Stimulated activated naive CD8-positive, alpha-beta T cell treated with anti-CD3 and anti-CD28 coated beads, Interleukin-15, Interleukin-2, amounts not matched to agents 100 ng/mL and 50 ng/mL, for 24 hours (primary cell): ENCODE measurements around the gene ZNF580.

Experiments
- H3K27ac Mint-ChIP-seq: one replicate; pipeline ENCODE4 v1.8.0; 2021; ENCODE audit warnings: mild to moderate bottlenecking, mixed read lengths
- H3K27me3 Mint-ChIP-seq: one replicate; pipeline ENCODE4 v1.8.0; 2021; ENCODE audit warnings: mixed read lengths
- H3K36me3 Mint-ChIP-seq: one replicate; pipeline ENCODE4 v1.8.0; 2021; ENCODE audit warnings: low read depth, mixed read lengths
- H3K4me1 Mint-ChIP-seq: one replicate; pipeline ENCODE4 v1.8.0; 2021; ENCODE audit warnings: low read depth, mixed read lengths
- H3K4me3 Mint-ChIP-seq: one replicate; pipeline ENCODE4 v1.8.0; 2021; ENCODE audit warnings: mild to moderate bottlenecking, mixed read lengths
- H3K9me3 Mint-ChIP-seq: one replicate; pipeline ENCODE4 v1.8.0; 2021; ENCODE audit warnings: mixed read lengths

The ZNF580 gene

GRCh38 chr19:55654323-55654867 lies 13.6 kb downstream of the ZNF580 start:
- Mint-ChIP-seq H3K4me1 (peaks cover 58% of the 10 kb centered on the region), H3K27me3 (no peaks in the 10 kb centered on the region), H3K36me3 (peaks cover 35% of the 10 kb centered on the region), H3K9me3 (no peaks in the 10 kb centered on the region), H3K27ac (peak overlapping the region; percentile 99), H3K4me3 (peak overlapping the region; percentile 91)

GRCh38 chr19:55654868-55655647 lies 14.3 kb downstream of the ZNF580 start, which contains the start of gene U2AF2:
Gene U2AF2, plus strand, starts transcription at chr19:55655035. Its CDS starts 70 bp downstream, at chr19:55655105.
- Mint-ChIP-seq H3K27me3 (no peaks in the 10 kb centered on the region), H3K4me3 (peak within 1 kb of the TSS; percentile 91), H3K36me3 (peaks cover 40% of the 10 kb centered on the region), H3K4me1 (peaks cover 57% of the 10 kb centered on the region), H3K27ac (peak within 1 kb of the TSS; percentile 99), H3K9me3 (no peaks in the 10 kb centered on the region)

DNA sequence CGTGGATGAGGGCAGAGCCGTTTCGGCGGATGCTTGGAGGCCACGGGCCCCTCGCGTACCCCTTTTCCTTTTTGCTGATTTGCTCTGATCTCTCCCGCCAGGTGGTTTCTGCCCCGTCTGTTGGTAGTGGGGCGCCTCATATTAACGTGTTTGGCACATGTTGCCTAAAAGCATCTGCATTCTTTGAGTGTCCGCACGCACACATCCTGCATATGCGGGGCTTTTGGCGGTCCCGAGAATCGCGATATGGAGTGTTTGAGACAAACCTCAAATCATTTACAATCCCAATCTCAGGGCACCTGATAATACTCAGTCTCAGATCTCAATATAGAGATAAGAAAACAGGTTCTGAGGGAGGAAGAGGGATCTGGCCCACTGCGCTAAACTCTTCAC lies 14.8 kb downstream of the ZNF580 start:
- Mint-ChIP-seq H3K4me1 (peaks cover 52% of the 10 kb centered on the region), H3K9me3 (no peaks in the 10 kb centered on the region), H3K4me3 (peak overlapping the region; percentile 91), H3K27ac (peak overlapping the region; percentile 99), H3K36me3 (peaks cover 43% of the 10 kb centered on the region), H3K27me3 (no peaks in the 10 kb centered on the region)

DNA sequence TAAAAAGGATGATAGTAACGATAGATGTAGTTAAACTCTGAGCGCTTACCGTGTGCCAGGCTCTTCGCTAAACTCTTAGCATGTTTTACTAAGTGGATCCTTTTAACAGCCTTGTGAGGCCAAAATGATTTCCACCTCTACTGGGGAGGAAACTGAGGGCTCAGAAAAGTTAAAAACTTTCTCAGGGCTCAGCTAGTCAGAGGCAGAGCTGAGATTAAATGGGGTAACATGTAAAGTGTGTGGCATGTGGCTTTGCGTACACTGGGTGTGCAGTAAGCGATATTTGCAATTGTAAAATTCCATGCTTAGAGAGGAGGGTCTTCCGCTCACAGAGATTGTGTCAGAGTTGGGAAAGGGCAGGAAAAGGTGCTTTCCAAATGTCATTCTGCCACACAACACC lies 15.8 kb downstream of the ZNF580 start:
- Mint-ChIP-seq H3K36me3 (peaks cover 47% of the 10 kb centered on the region), H3K4me3 (peak overlapping the region; percentile 91), H3K27ac (peak overlapping the region; percentile 99), H3K27me3 (no peaks in the 10 kb centered on the region), H3K9me3 (no peaks in the 10 kb centered on the region), H3K4me1 (peaks cover 48% of the 10 kb centered on the region)

- Mint-ChIP-seq H3K9me3 (no peaks in the 10 kb centered on the region), H3K27ac (peak overlapping the region; percentile 99), H3K27me3 (no peaks in the 10 kb centered on the region), H3K4me3 (peak overlapping the region; percentile 91), H3K36me3 (peaks cover 53% of the 10 kb centered on the region), H3K4me1 (peaks cover 47% of the 10 kb centered on the region)
Measured at GRCh38 chr19:55656988-55657747, 16.4 kb downstream of the ZNF580 start.

- H3K9me3 Mint-ChIP-seq, result no peaks in the 10 kb centered on the region
- H3K4me3 Mint-ChIP-seq, result peak overlapping the region; percentile 91
- peaks cover 60% of the 10 kb centered on the region for H3K4me1 Mint-ChIP-seq
- H3K36me3 Mint-ChIP-seq, result peaks cover 68% of the 10 kb centered on the region
- peak overlapping the region; percentile 99 for H3K27ac Mint-ChIP-seq
- H3K27me3 Mint-ChIP-seq, result no peaks in the 10 kb centered on the region
Measured at GRCh38 chr19:55658846-55659459, 18.2 kb downstream of the ZNF580 start.

DNA sequence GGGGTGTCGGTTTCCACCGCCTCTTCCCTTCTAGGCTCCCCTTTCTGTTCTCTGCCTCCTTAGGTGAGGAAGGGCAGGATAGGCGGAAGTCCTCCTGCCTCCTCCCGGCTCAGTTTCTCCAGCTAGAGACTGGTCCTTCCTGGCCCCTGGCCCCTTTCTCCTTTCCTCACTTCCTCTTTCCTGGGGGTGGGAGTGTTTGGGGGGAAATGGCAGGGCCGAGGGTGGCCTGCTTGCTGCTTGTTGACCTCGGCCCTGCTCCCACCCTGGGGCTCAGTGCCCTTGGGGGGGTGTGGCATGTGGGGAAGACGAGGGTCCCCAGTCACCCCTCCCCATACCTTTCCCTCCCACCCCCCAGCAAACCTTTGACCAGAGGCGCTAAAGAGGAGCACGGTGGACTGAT lies 19.0 kb downstream of the ZNF580 start:
- Mint-ChIP-seq H3K27ac (peak overlapping the region; percentile 99), H3K4me3 (peak overlapping the region; percentile 56), H3K4me1 (peaks cover 57% of the 10 kb centered on the region), H3K27me3 (no peaks in the 10 kb centered on the region), H3K36me3 (peaks cover 77% of the 10 kb centered on the region), H3K9me3 (no peaks in the 10 kb centered on the region)

- H3K36me3 Mint-ChIP-seq, result peaks cover 78% of the 10 kb centered on the region
Measured at GRCh38 chr19:55660404-55660803, 19.6 kb downstream of the ZNF580 start.

DNA sequence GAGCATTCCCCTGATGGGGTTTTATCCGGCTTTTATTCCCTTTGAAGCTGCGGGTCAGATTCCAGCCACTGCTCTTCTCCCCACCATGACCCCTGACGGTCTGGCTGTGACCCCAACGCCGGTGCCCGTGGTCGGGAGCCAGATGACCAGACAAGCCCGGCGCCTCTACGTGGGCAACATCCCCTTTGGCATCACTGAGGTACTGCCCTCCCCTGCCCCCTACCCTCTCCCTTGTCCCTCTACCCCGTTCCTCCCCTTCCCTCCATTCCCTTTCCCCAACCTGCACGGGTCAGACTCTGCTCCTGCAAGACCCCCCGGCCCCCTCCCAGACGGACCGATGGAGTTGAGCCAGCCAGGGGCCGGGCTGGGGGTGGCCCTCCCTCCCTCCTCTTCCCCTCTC lies 20.2 kb downstream of the ZNF580 start:
- no peaks in the 10 kb centered on the region for H3K9me3 Mint-ChIP-seq
- no peaks in the 10 kb centered on the region for H3K27me3 Mint-ChIP-seq
- H3K27ac Mint-ChIP-seq, result no peak overlapping the region
- peaks cover 76% of the 10 kb centered on the region for H3K36me3 Mint-ChIP-seq
- H3K4me3 Mint-ChIP-seq, result no peak overlapping the region
- peaks cover 54% of the 10 kb centered on the region for H3K4me1 Mint-ChIP-seq

More at GRCh38 chr19:55660404-55660803, 19.6 kb downstream of the ZNF580 start:
- H3K4me1 Mint-ChIP-seq, result peaks cover 57% of the 10 kb centered on the region
- no peak overlapping the region for H3K4me3 Mint-ChIP-seq
- no peaks in the 10 kb centered on the region for H3K27me3 Mint-ChIP-seq
- H3K9me3 Mint-ChIP-seq, result no peaks in the 10 kb centered on the region
- H3K27ac Mint-ChIP-seq, result peak overlapping the region; percentile 55

- Mint-ChIP-seq H3K36me3 (peaks cover 74% of the 10 kb centered on the region), H3K27me3 (no peaks in the 10 kb centered on the region), H3K4me3 (no peak overlapping the region), H3K9me3 (no peaks in the 10 kb centered on the region), H3K27ac (peak overlapping the region; percentile 50), H3K4me1 (peaks cover 49% of the 10 kb centered on the region)
Measured at GRCh38 chr19:55661826-55662225, 21.0 kb downstream of the ZNF580 start.

GRCh38 chr19:55663846-55664536 lies 23.2 kb downstream of the ZNF580 start:
- no peaks in the 10 kb centered on the region for H3K9me3 Mint-ChIP-seq
- H3K4me3 Mint-ChIP-seq, result no peak overlapping the region
- no peaks in the 10 kb centered on the region for H3K27me3 Mint-ChIP-seq
- H3K27ac Mint-ChIP-seq, result no peak overlapping the region
- H3K36me3 Mint-ChIP-seq, result peaks cover 71% of the 10 kb centered on the region
- H3K4me1 Mint-ChIP-seq, result peaks cover 42% of the 10 kb centered on the region

DNA sequence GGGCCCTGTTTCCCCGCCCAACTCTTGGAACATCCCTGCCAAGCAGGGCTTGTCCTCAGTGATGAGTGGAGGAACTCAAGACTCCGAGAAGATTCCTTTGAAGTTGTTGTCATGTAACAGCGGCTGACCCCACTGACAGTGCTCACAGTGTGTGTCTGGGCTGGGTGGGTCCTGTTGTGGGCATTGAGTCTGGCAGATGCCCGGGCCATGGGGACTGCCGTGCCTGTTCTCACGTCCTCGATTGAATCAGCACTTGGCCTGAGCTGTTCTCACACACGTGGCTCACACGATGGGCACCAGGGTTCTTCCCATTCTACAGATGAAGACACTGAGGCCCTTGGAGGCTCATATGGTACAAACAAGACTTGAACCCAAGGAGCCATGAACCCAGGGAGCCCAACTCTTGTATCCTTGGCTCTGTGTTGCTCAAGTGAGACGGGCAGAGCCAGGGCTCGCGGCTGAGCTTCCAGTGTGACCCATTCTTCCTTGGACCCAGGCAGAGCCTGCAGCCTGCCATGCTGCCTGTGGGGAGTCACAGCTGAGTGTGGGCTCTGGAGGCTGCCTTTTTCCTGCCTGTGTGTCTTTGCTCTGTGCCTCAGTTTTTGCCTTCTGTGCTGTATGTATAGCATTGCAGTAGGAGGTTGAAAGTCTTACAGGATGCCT lies 25.7 kb downstream of the ZNF580 start:
- Mint-ChIP-seq H3K4me3 (no peak overlapping the region), H3K27me3 (no peaks in the 10 kb centered on the region), H3K9me3 (no peaks in the 10 kb centered on the region), H3K36me3 (peaks cover 71% of the 10 kb centered on the region), H3K27ac (no peak overlapping the region), H3K4me1 (peaks cover 50% of the 10 kb centered on the region)

- Mint-ChIP-seq H3K4me1 (peaks cover 48% of the 10 kb centered on the region), H3K27me3 (no peaks in the 10 kb centered on the region), H3K9me3 (no peaks in the 10 kb centered on the region), H3K36me3 (peaks cover 66% of the 10 kb centered on the region), H3K4me3 (no peak overlapping the region), H3K27ac (no peak overlapping the region)
Measured at GRCh38 chr19:55667006-55667381, 26.2 kb downstream of the ZNF580 start.

DNA sequence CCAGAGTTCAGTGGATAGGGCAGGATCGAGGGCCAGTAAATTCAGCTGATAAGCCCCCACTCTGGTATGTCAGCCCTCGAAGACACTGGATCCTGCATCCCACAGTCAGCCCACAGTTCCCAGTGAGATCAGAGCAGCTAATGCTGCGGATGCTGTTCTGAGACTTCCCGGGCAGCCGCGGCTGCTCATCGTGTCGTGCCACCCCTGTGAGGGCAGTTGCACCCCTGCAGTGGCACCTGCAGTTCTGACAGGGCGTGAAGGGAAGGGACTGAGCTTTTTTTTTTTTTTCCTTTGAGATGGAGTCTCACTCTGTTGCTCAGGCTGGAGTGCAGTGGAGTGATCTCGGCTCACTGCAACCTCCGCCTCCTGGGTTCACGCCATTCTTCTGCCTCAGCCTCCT lies 26.7 kb downstream of the ZNF580 start:
- Mint-ChIP-seq H3K27me3 (no peaks in the 10 kb centered on the region), H3K9me3 (no peaks in the 10 kb centered on the region), H3K4me1 (peaks cover 49% of the 10 kb centered on the region), H3K27ac (no peak overlapping the region), H3K36me3 (peaks cover 68% of the 10 kb centered on the region), H3K4me3 (no peak overlapping the region)
